ENCODE results near the gene HORMAD2.

Gene HORMAD2

DNA sequence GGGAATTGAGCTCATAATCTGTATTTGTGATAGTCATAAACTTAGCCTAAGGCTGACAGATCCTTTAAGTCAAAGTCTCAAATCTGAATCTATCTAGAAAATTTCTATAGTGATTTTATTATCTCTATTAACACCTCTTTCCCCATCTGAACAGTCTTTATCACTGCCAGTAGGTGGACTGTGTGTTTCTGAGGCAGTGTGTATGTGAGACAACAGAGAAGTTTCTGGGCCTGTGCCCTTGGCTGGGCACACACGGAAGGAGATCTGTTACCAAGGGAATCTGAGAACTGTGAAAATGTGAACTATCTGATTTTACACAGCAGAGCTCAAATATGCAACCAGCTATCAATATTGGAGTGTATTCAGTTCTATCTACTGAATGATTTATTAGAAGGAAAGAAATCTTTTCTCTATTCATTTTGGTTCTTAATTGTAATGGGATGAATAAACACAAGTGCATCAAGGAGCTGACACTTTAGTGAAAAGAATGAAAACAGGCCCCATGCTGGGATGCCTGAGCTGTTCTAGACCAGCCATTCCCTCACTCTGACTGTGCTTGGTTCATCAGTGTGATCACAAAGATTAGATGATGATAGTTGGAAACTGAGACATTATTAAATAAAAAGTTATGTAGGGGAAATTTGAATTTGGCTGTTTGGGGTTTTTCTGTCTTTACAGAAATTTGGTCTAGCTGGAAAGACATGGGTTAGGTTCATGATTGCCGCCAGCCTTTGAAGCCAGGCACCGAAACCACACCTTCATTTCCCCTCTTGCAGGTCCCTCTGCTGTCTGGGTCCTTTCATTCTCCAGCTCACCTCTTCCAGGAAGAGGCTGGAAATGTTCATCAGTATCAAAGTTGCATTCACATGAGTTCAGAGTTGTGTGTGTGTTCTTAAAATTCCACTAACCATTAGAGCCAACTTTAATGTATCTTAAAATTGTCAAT, 98.2 kb downstream of the HORMAD2 start:
- CTCF ChIA-PET: interaction anchor here (0.7 to 1.3 kb wide), 5 partner anchors 12 to 82 kb away, joined by 3 to 4 read pairs (median 3); no protein-coding TSS in a partner anchor
- no peak for DNase-seq (ENCODE audit: extremely low spot score)
- POLR2A ChIA-PET: interaction anchor here (1.1 kb wide), 1 partner anchor 12 kb away, joined by 3 read pairs; no protein-coding TSS in a partner anchor
- TF ChIP-seq FOXM1 (IDR thresholded peaks at IDR 0.05; ENCODE audit: borderline replicate concordance): no peak
- no peak for TF ChIP-seq TARDBP (IDR thresholded peaks at IDR 0.05)
- TF ChIP-seq FOXK2 (IDR thresholded peaks at IDR 0.05): no peak
- no peak for TF ChIP-seq ELF4 (IDR thresholded peaks at IDR 0.05)
- TF ChIP-seq HDGF (IDR thresholded peaks at IDR 0.05; ENCODE audit: borderline replicate concordance): no peak
- TF ChIP-seq, protein P1, sequence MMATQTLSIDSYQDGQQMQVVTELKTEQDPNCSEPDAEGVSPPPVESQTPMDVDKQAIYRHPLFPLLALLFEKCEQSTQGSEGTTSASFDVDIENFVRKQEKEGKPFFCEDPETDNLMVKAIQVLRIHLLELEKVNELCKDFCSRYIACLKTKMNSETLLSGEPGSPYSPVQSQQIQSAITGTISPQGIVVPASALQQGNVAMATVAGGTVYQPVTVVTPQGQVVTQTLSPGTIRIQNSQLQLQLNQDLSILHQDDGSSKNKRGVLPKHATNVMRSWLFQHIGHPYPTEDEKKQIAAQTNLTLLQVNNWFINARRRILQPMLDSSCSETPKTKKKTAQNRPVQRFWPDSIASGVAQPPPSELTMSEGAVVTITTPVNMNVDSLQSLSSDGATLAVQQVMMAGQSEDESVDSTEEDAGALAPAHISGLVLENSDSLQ (IDR thresholded peaks at IDR 0.05): no peak
- no peak for TF ChIP-seq SUZ12 (IDR thresholded peaks at IDR 0.05)

DNA sequence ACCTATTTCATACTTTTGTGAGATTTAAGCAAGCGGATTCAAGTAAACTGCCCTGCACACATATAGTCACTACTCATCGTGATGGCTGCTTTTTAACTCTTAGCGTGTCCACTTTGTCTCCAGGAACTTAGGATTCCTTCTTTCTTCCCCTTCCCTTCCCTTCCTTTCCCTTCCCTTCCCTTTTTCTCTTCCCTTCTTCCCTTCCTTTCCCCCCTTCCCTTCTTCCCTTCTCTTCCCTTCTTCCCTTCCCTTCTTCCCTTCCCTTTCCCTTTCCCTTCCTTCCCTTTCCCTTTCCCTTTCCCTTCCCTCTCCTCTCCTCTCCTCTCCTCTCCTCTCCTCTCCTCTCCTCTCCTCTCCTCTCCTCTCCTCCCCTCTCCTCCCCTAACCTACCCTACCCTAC, 100.4 kb downstream of the HORMAD2 start:
- DNase-seq (ENCODE audit: extremely low spot score): no peak
- ChIA-PET POLR2A (no interaction called here), CTCF (no interaction called here)

DNA sequence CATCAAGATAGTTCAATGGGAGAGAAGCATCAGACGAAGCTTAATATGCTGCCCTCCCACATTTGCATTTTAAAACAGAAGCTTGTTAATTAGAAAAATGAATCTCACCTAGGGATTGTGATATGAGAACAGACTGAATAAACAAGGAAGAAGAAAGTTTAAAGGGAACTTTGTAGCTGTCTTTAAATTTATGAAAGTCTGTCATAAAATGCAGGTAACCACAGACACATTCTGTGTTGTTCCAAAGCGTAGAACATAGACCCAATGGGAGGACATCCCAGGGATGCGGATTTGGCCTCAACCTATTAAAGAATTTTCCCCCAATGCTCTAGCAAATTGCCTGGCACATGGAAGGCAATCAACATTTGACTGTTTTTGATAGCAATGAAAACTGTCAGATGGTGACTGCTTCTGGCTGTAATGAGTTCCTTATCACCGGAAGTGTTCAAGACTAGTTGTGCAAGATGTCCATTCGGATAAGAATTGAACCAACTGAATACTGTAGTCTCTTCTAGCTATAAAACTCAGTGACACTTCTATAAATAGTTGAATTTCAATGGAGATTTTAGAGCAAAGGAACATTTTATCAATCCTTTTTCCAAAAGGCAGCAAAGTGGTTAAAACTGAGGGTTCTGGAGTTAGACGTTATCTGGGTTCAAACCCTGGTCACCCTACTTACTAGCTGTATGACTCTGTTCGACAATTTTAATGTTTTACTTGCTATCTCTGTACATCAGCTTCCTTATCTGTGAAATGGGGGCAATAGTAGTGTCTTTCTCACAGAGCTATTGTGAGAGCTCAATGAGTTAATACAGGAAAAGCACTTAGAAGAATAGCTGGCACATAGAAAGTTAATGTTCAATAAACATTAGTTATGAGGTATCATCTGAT, 101.4 kb downstream of the HORMAD2 start:
- ChIA-PET CTCF (interaction anchor here (1.1 kb wide), 1 partner anchor 9 kb away, joined by 3 read pairs; no protein-coding TSS in a partner anchor), POLR2A (interaction anchor here (2.1 kb wide), 1 partner anchor 15 kb away, joined by 8 read pairs; no protein-coding TSS in a partner anchor)
- DNase-seq (ENCODE audit: extremely low spot score): no peak
- TF ChIP-seq FOXM1 (IDR thresholded peaks at IDR 0.05; ENCODE audit: borderline replicate concordance) (no peak), L3MBTL2 (conservative IDR thresholded peaks at IDR 0.05) (no peak), FOXK2 (IDR thresholded peaks at IDR 0.05) (no peak), FOXA1 (IDR thresholded peaks at IDR 0.05) (no peak), LEF1 (IDR thresholded peaks at IDR 0.05; ENCODE audit: borderline replicate concordance) (no peak)
- TF ChIP-seq, protein P1 (IDR thresholded peaks at IDR 0.05): no peak

More for the DNA sequence above, 100.4 kb downstream of the HORMAD2 start:
- no peak for TF ChIP-seq FOXM1 (IDR thresholded peaks at IDR 0.05; ENCODE audit: borderline replicate concordance)
- TF ChIP-seq L3MBTL2 (conservative IDR thresholded peaks at IDR 0.05): no peak
- TF ChIP-seq ZNF384 (IDR thresholded peaks at IDR 0.05): no peak
- no peak for TF ChIP-seq CTBP1 (IDR thresholded peaks at IDR 0.05; ENCODE audit: borderline replicate concordance)
- no peak for TF ChIP-seq TARDBP (IDR thresholded peaks at IDR 0.05)
- no peak for TF ChIP-seq BHLHE40 (IDR thresholded peaks at IDR 0.05; ENCODE audit: borderline replicate concordance)
- TF ChIP-seq SUZ12 (IDR thresholded peaks at IDR 0.05): no peak
- no peak for TF ChIP-seq ARNT (IDR thresholded peaks at IDR 0.05)
- no peak for TF ChIP-seq NFRKB (IDR thresholded peaks at IDR 0.05)
- TF ChIP-seq, protein P1 (IDR thresholded peaks at IDR 0.05): no peak
- no peak for TF ChIP-seq LEF1 (IDR thresholded peaks at IDR 0.05; ENCODE audit: borderline replicate concordance)
- TF ChIP-seq SP1 (IDR thresholded peaks at IDR 0.05): no peak
- TF ChIP-seq HDGF (IDR thresholded peaks at IDR 0.05; ENCODE audit: borderline replicate concordance): no peak
- TF ChIP-seq FOXK2 (IDR thresholded peaks at IDR 0.05): no peak
- TF ChIP-seq FOXA1 (IDR thresholded peaks at IDR 0.05): no peak

DNA sequence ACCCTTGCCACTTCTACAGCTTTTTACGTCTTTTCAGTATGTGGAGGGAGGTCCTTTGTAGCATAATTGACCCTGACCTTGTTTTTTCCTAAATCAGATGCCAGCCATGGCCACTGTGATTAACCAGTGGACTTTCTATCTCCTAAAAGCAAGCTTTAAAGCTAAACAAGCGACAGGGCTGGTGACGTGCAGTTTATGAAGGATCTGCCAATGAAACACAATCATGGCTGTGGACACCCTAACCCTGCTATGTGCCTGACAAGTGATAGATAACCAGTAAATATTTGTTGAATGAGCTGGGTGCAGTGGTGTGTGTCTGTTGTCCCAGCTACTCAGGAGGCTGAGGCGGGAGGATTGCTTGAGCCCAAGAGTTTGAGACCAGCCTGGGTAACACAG, 102.1 kb downstream of the HORMAD2 start:
- TF ChIP-seq, protein P1 (IDR thresholded peaks at IDR 0.05): no peak
- DNase-seq (ENCODE audit: extremely low spot score): no peak
- CTCF ChIA-PET: interaction anchor here (1.1 kb wide), 1 partner anchor 8 kb away, joined by 3 read pairs; no protein-coding TSS in a partner anchor
- POLR2A ChIA-PET: interaction anchor here (2.1 kb wide), 1 partner anchor 14 kb away, joined by 8 read pairs; no protein-coding TSS in a partner anchor

DNA sequence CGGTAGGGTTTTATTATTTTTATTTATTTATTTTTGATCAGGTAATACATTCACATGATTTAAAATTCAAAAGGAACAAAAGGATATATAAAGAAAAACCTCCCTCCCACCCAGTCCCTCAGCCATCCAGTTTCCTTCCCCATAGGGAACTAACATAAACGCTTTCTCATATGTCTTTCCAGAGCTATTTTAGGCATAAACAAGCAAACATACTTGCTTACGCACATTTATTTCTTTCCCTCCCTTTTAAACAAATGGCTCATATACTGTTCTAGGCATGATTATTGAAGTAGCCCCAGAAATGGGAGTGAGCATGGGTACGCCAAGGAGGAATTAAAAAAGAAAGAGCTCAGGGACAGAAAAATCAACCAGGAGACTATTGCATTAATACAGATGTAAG, 102.6 kb downstream of the HORMAD2 start:
- ChIA-PET POLR2A (interaction anchor here (2.1 kb wide), 1 partner anchor 14 kb away, joined by 8 read pairs; no protein-coding TSS in a partner anchor), CTCF (no interaction called here)
- no peak for DNase-seq (ENCODE audit: extremely low spot score)
- TF ChIP-seq BHLHE40 (IDR thresholded peaks at IDR 0.05; ENCODE audit: borderline replicate concordance) (no peak), FOXA1 (IDR thresholded peaks at IDR 0.05) (no peak), L3MBTL2 (conservative IDR thresholded peaks at IDR 0.05) (no peak), FOXK2 (IDR thresholded peaks at IDR 0.05) (no peak)
- TF ChIP-seq, protein P1 (IDR thresholded peaks at IDR 0.05): no peak
